K562 (cell line): Measurements from ENCODE around the gene NVL. TPM values are rescaled to one million over a fixed set of nuclear protein-coding genes. Genes with fewer than 3 reads are reported as not detected.
A peak's percentile ranks its signal among the peaks of the same experiment; 100 is the strongest.

Experiments
- ARID1B ChIP-seq: fragments of 450-650 bp; IDR thresholded peaks from 2 replicates; pipeline ENCODE4 v1.6.1; 2016; ENCODE audit warnings: antibody characterized with exemption, mild to moderate bottlenecking, inconsistent platforms
- DPF2 ChIP-seq: fragments of 450-650 bp; IDR thresholded peaks from 2 replicates; pipeline ENCODE4 v1.6.1; 2016
- GATA2 ChIP-seq: sonication (generic); formaldehyde crosslinking; IDR thresholded peaks from 2 replicates; pipeline ENCODE4 v1.4.0; 2020; ENCODE audit warnings: mild to moderate bottlenecking, missing genetic modification reagents
- HDAC2 ChIP-seq: fragments of 450-650 bp; IDR thresholded peaks from 2 replicates; pipeline ENCODE4 v1.6.1; 2016; ENCODE audit warnings: mild to moderate bottlenecking
- HNRNPL ChIP-seq: fragments of 200-400 bp; formaldehyde crosslinking; IDR thresholded peaks from 2 replicates; pipeline ENCODE4 v1.6.1; 2017; ENCODE audit warnings: low read depth, mild to moderate bottlenecking, low read length
- JUND ChIP-seq, 2 experiments: IDR thresholded peaks; 2 replicates in 1 of 2; 3 replicates in 1 of 2; pipeline ENCODE4 v1.6.1; 2011; ENCODE audit warnings: borderline replicate concordance in 2 of 2, low read depth in 2 of 2, low read length in 2 of 2, improper control_type of control experiment in 1 of 2, missing biosample characterization in 1 of 2, missing genetic modification characterization in 1 of 2, missing genetic modification reagents in 1 of 2
- KDM1A ChIP-seq, 2 experiments: fragments of 450-650 bp; IDR thresholded peaks; 2 replicates each; pipeline ENCODE4 v1.6.1; 2016; ENCODE audit warnings: mild to moderate bottlenecking in 2 of 2
- KDM2B ChIP-seq: fragments of 250-450 bp; sonication (Bioruptor Pico); IDR thresholded peaks from 2 replicates; pipeline ENCODE4 v1.8.0; 2021; ENCODE audit warnings: mild to moderate bottlenecking, moderate library complexity
- KDM4B ChIP-seq, 2 experiments: fragments of 450-650 bp in 1 of 2; sonication (generic) in 1 of 2; IDR thresholded peaks; 2 replicates each; pipeline ENCODE4 v1.6.1; 2016 to 2017; ENCODE audit warnings: borderline replicate concordance in 2 of 2, antibody characterized with exemption in 1 of 2, low read depth in 1 of 2, mild to moderate bottlenecking in 1 of 2
- MAX ChIP-seq: sonication (generic); formaldehyde crosslinking; IDR thresholded peaks from 2 replicates; pipeline ENCODE4 v1.9.0; 2022; ENCODE audit warnings: mild to moderate bottlenecking, missing genetic modification reagents
- PKNOX1 ChIP-seq: fragments of 450-650 bp; IDR thresholded peaks from 2 replicates; pipeline ENCODE4 v1.6.1; 2016
- RB1 ChIP-seq: fragments of 450-650 bp; IDR thresholded peaks from 2 replicates; pipeline ENCODE4 v1.6.1; 2017; ENCODE audit warnings: low read depth, mild to moderate bottlenecking
- REST ChIP-seq, 2 experiments: fragments of 450-650 bp; formaldehyde crosslinking in 1 of 2; IDR thresholded peaks; 2 replicates each; pipeline versions ENCODE4 v1.4.0 to v1.6.1; 2014 to 2020; ENCODE audit warnings: mild to moderate bottlenecking in 2 of 2, borderline replicate concordance in 1 of 2, low read depth in 1 of 2
- SIN3A ChIP-seq, 2 experiments: fragments of 150-350 bp in 1 of 2; IDR thresholded peaks; 2 replicates each; pipeline ENCODE4 v1.6.1; 2011 to 2016; ENCODE audit warnings: borderline replicate concordance in 2 of 2, low read depth in 2 of 2, low read length in 2 of 2, mild to moderate bottlenecking in 2 of 2, moderate library complexity in 2 of 2; ENCODE audit not compliant: control insufficient read depth in 1 of 2
- U2AF1 ChIP-seq: fragments of 200-400 bp; formaldehyde crosslinking; optimal IDR thresholded peaks from 2 replicates; pipeline ENCODE3; 2017; ENCODE audit warnings: mild to moderate bottlenecking, low read depth, low read length, moderate library complexity
- ZEB2 ChIP-seq: fragments of 450-650 bp; IDR thresholded peaks from 2 replicates; pipeline ENCODE4 v1.6.1; 2016
- ZNF184 ChIP-seq: sonication (generic); formaldehyde crosslinking; IDR thresholded peaks from 2 replicates; pipeline ENCODE4 v1.5.0; 2020; ENCODE audit warnings: missing genetic modification reagents
- polyA plus RNA-seq, 8 experiments: library from polyadenylated mRNA; depleted of rRNA in 4 of 8; stranded (reverse) in 5 of 8; unstranded in 3 of 8; fragments of >200 nt; fragmentation: Nextera tagmentation in 2 of 8; fragmentation: Illumina TruSeq in 1 of 8; extraction: Ambion mirVana in 2 of 8; extraction: Trizol in 1 of 8; gene quantifications; 2 replicates each; pipeline versions ENCODE4 v1.2.1 to v1.2.3, GENCODE V29; 2011 to 2014; ENCODE audit warnings: inconsistent platforms in 1 of 8, missing spikeins in 1 of 8
- total RNA-seq, 7 experiments: library from RNA; depleted of rRNA in 6 of 7; stranded (reverse); fragments of >200 nt in 6 of 7; fragmentation: Illumina TruSeq in 2 of 7; extraction: Trizol in 2 of 7; gene quantifications; 2 replicates each; pipeline versions ENCODE4 v1.2.1 to v1.2.3, GENCODE V29; 2011 to 2021; ENCODE audit warnings: low replicate concordance in 1 of 7

The NVL gene
- total and polyA plus RNA-seq, 9 of the 15 experiments (the other 6 are each of a cell fraction or from before 2014, with no cell fraction given): 32.5 to 86.6 (median 62.9) TPM

GRCh38 chr1:224213438-224214119 lies 116.4 kb downstream of the NVL start (continued):
- 0 out of 2 replicates have a peak, but pooled peaks have one; percentile 2 for TF ChIP-seq REST (IDR thresholded peaks at IDR 0.05; ENCODE audit: borderline replicate concordance)
- no peak for TF ChIP-seq REST (CRISPR knock-in tag; IDR thresholded peaks at IDR 0.05; ENCODE audit: low read depth)
- peak in 1 of 2 experiments; percentile 31; a peak in 1 of 4 replicates for TF ChIP-seq KDM4B (IDR thresholded peaks at IDR 0.05; ENCODE audit: borderline replicate concordance in 2 of 2, low read depth in 1 of 2)
- no peak; the same call in 1 of the 2 replicates for TF ChIP-seq JUND (IDR thresholded peaks at IDR 0.05; ENCODE audit: borderline replicate concordance, low read depth, low read length)
- TF ChIP-seq JUND (tag; IDR thresholded peaks at IDR 0.05; ENCODE audit: borderline replicate concordance, low read depth, low read length): peak; percentile 50; the same call in 1 of the 3 replicates
- TF ChIP-seq PKNOX1: 0 out of 2 replicates have a peak, but pooled peaks have one; percentile 6
- TF ChIP-seq KDM1A (IDR thresholded peaks at IDR 0.05): peak; percentile 53 to 75; a peak in 3 of 4 replicates
- peak; percentile 79 for TF ChIP-seq ZEB2
- TF ChIP-seq HDAC2: peak; percentile 70; the same call in 1 of the 2 replicates
- TF ChIP-seq KDM2B (CRISPR knock-in tag): no peak
- 0 out of 2 replicates have a peak, but pooled peaks have one; percentile 18 for TF ChIP-seq DPF2
- no peak for TF ChIP-seq U2AF1
- TF ChIP-seq ARID1B: peak; percentile 32; the same call in 1 of the 2 replicates
- no peak for TF ChIP-seq HNRNPL
- TF ChIP-seq RB1: peak; percentile 46; the same call in 1 of the 2 replicates
- no peak for TF ChIP-seq SIN3A (IDR thresholded peaks at IDR 0.05; ENCODE audit: borderline replicate concordance in 2 of 2, control insufficient read depth in 1 of 2, low read depth in 2 of 2, low read length in 2 of 2)
- TF ChIP-seq MAX (CRISPR knock-in tag): peak; percentile 62
- TF ChIP-seq GATA2: peak; percentile 45; the same call in 1 of the 2 replicates
- no peak for TF ChIP-seq ZNF184 (CRISPR knock-in tag)
